Muscle layer of colon (tissue), 2 donors: Measurements from ENCODE around the gene VPS13C.
"Not testable (repeated sequence)": the region's sequence is repeated elsewhere in the genome, so short reads cannot be mapped to it uniquely, and the experiment has no call there.

Experiments
- H3K27ac ChIP-seq: one replicate; pipeline ENCODE4 v1.7.0; 2013; ENCODE audit warnings: low read depth, mild to moderate bottlenecking, low read length, moderate library complexity
- H3K27me3 ChIP-seq, 2 donors: one replicate each; pipeline ENCODE4 v1.7.0; 2013; ENCODE audit warnings: low read length in 2 of 2, mild to moderate bottlenecking in 2 of 2; ENCODE audit not compliant: insufficient read depth in 2 of 2, control insufficient read depth in 1 of 2
- H3K36me3 ChIP-seq: one replicate; pipeline ENCODE4 v1.7.0; 2013; ENCODE audit warnings: mild to moderate bottlenecking, low read length; ENCODE audit not compliant: insufficient read depth
- H3K4me1 ChIP-seq: one replicate; pipeline ENCODE4 v1.7.0; 2013; ENCODE audit warnings: mild to moderate bottlenecking, low read length; ENCODE audit not compliant: insufficient read depth
- H3K4me3 ChIP-seq, 2 donors: one replicate each; pipeline ENCODE4 v1.7.0; 2013; ENCODE audit warnings: low read length in 2 of 2, low read depth in 1 of 2, mild to moderate bottlenecking in 1 of 2, moderate library complexity in 1 of 2
- H3K9ac ChIP-seq: one replicate; pipeline ENCODE4 v1.7.0; 2013; ENCODE audit warnings: low read length
- H3K9me3 ChIP-seq: one replicate; pipeline ENCODE4 v1.7.0; 2013; ENCODE audit warnings: mild to moderate bottlenecking, low read length
- donor health status: abdominal sarcoma.
- donor health status: Adenocarcinoma of cecum.

The VPS13C gene

GRCh38 chr15:62057341-62057980 is 2.8 kb downstream of the VPS13C start:
- H3K27ac ChIP-seq = no peak overlapping the region
- H3K4me3 ChIP-seq = no peak overlapping the region
- H3K9ac ChIP-seq = no peak overlapping the region
- H3K36me3 ChIP-seq = no peaks in the 10 kb centered on the region
- no peaks in the 10 kb centered on the region for H3K27me3 ChIP-seq
- no peaks in the 10 kb centered on the region for H3K9me3 ChIP-seq
- peaks cover 7% of the 10 kb centered on the region for H3K4me1 ChIP-seq

- H3K9ac ChIP-seq = no peak overlapping the region
- H3K4me3 ChIP-seq = no peak overlapping the region
- H3K4me1 ChIP-seq = peaks cover 7% of the 10 kb centered on the region
- H3K27me3 ChIP-seq = no peaks in the 10 kb centered on the region
- no peak overlapping the region for H3K27ac ChIP-seq
- no peaks in the 10 kb centered on the region for H3K36me3 ChIP-seq
- no peaks in the 10 kb centered on the region for H3K9me3 ChIP-seq
Observed at GRCh38 chr15:62054979-62055378, 5.3 kb downstream of the VPS13C start.

GRCh38 chr15:62053439-62054085 is 6.7 kb downstream of the VPS13C start:
- Histone ChIP-seq H3K4me1 (peaks cover 5% of the 10 kb centered on the region), H3K27me3 (no peaks in the 10 kb centered on the region), H3K36me3 (no peaks in the 10 kb centered on the region), H3K9me3 (no peaks in the 10 kb centered on the region), H3K9ac (no peak overlapping the region), H3K27ac (no peak overlapping the region), H3K4me3 (no peak overlapping the region)

- H3K9me3 ChIP-seq = no peaks in the 10 kb centered on the region
- no peaks in the 10 kb centered on the region for H3K27me3 ChIP-seq
- no peaks in the 10 kb centered on the region for H3K36me3 ChIP-seq
- no peak overlapping the region for H3K9ac ChIP-seq
- no peak overlapping the region for H3K27ac ChIP-seq
- no peak overlapping the region for H3K4me3 ChIP-seq
- H3K4me1 ChIP-seq = no peaks in the 10 kb centered on the region
Observed at GRCh38 chr15:62052713-62053112, 7.5 kb downstream of the VPS13C start.

GRCh38 chr15:62051166-62051565 is 9.1 kb downstream of the VPS13C start:
- H3K4me3 ChIP-seq = no peak overlapping the region
- H3K4me1 ChIP-seq = peaks cover 3% of the 10 kb centered on the region
- no peaks in the 10 kb centered on the region for H3K36me3 ChIP-seq
- H3K27ac ChIP-seq = no peak overlapping the region
- H3K27me3 ChIP-seq = no peaks in the 10 kb centered on the region
- no peaks in the 10 kb centered on the region for H3K9me3 ChIP-seq
- H3K9ac ChIP-seq = no peak overlapping the region

GRCh38 chr15:62050115-62050514 is 10.1 kb downstream of the VPS13C start:
- H3K27ac ChIP-seq = no peak overlapping the region
- peaks cover 9% of the 10 kb centered on the region for H3K4me1 ChIP-seq
- no peak overlapping the region for H3K9ac ChIP-seq

GRCh38 chr15:62048254-62048653 is 12.0 kb downstream of the VPS13C start:
- H3K9ac ChIP-seq, H3K4me3 ChIP-seq, H3K27me3 ChIP-seq, H3K9me3 ChIP-seq, H3K27ac ChIP-seq, H3K4me1 ChIP-seq, H3K36me3 ChIP-seq: not testable (repeated sequence)

More at GRCh38 chr15:62050115-62050514, 10.1 kb downstream of the VPS13C start:
- no peaks in the 10 kb centered on the region for H3K9me3 ChIP-seq
- no peaks in the 10 kb centered on the region for H3K27me3 ChIP-seq
- H3K4me3 ChIP-seq = no peak overlapping the region
- H3K36me3 ChIP-seq = no peaks in the 10 kb centered on the region

- no peak overlapping the region for H3K27ac ChIP-seq
- H3K4me1 ChIP-seq = peaks cover 9% of the 10 kb centered on the region
- no peak overlapping the region for H3K4me3 ChIP-seq
- H3K36me3 ChIP-seq = no peaks in the 10 kb centered on the region
- H3K9me3 ChIP-seq = no peaks in the 10 kb centered on the region
- H3K27me3 ChIP-seq = no peaks in the 10 kb centered on the region
- no peak overlapping the region for H3K9ac ChIP-seq
Observed at GRCh38 chr15:62047282-62047827, 12.9 kb downstream of the VPS13C start.

- no peak overlapping the region for H3K27ac ChIP-seq
- no peak overlapping the region for H3K4me3 ChIP-seq
- no peak overlapping the region for H3K9ac ChIP-seq
Observed at GRCh38 chr15:62046078-62046743, 14.0 kb downstream of the VPS13C start.

GRCh38 chr15:62035256-62035924 is 24.9 kb downstream of the VPS13C start:
- Histone ChIP-seq H3K4me3 (no peak overlapping the region), H3K4me1 (peaks cover 4% of the 10 kb centered on the region), H3K9me3 (no peaks in the 10 kb centered on the region), H3K27me3 (no peaks in the 10 kb centered on the region), H3K27ac (no peak overlapping the region), H3K9ac (no peak overlapping the region), H3K36me3 (peaks cover 9% of the 10 kb centered on the region)

More at GRCh38 chr15:62046078-62046743, 14.0 kb downstream of the VPS13C start:
- Histone ChIP-seq H3K27me3 (no peaks in the 10 kb centered on the region), H3K4me1 (peaks cover 9% of the 10 kb centered on the region), H3K9me3 (no peaks in the 10 kb centered on the region), H3K36me3 (no peaks in the 10 kb centered on the region)

GRCh38 chr15:62027916-62028315 is 32.3 kb downstream of the VPS13C start:
- no peaks in the 10 kb centered on the region for H3K9me3 ChIP-seq
- H3K4me1 ChIP-seq = no peaks in the 10 kb centered on the region
- H3K27me3 ChIP-seq = no peaks in the 10 kb centered on the region
- no peak overlapping the region for H3K27ac ChIP-seq
- peaks cover 4% of the 10 kb centered on the region for H3K36me3 ChIP-seq
- no peak overlapping the region for H3K4me3 ChIP-seq
- H3K9ac ChIP-seq = no peak overlapping the region
